ENCODE results near the gene KRTCAP3. TPM values are rescaled to one million over a fixed set of nuclear protein-coding genes. Genes with fewer than 3 reads are reported as not detected.

KRTCAP3 gene
- total RNA-seq, 2 donors from 2014 or later = 7.9 to 8.3 TPM

GRCh38 chr2:27428213-27428977, 13.8 kb upstream of the KRTCAP3 start, which contains the start of gene NRBP1:
NRBP1 (plus strand) TSS chr2:27428631; CDS start chr2:27433274, 4,643 bp downstream.
- ATAC-seq (peak; percentile 88 to 91), DNase-seq (ENCODE audit: low spot score in 2 of 2) (peak; percentile 94)
- peak within 1 kb of the TSS; percentile 94 to 99 for H3K27ac Mint-ChIP-seq
- no peaks in the 10 kb centered on the region for H3K9me3 Mint-ChIP-seq
- H3K36me3 Mint-ChIP-seq = peaks cover 22 to 23% of the 10 kb centered on the region in 2 donors

- Mint-ChIP-seq H3K27ac (peak overlapping the region; percentile 94 to 99), H3K36me3 (peaks cover 27% of the 10 kb centered on the region in 2 donors), H3K9me3 (no peaks in the 10 kb centered on the region)
- DNase-seq (ENCODE audit: low spot score in 2 of 2) (peak; percentile 74 to 86), ATAC-seq (peak; percentile 79 to 81)
Measured at GRCh38 chr2:27428978-27429541, 13.1 kb upstream of the KRTCAP3 start.

GRCh38 chr2:27431395-27431794, 10.8 kb upstream of the KRTCAP3 start:
- H3K36me3 Mint-ChIP-seq = peaks cover 27 to 34% of the 10 kb centered on the region in 2 donors
- H3K9me3 Mint-ChIP-seq = no peaks in the 10 kb centered on the region
- ATAC-seq = no peak
- DNase-seq (ENCODE audit: low spot score in 2 of 2) = peak in 1 of 2 donors; percentile 23
- H3K27ac Mint-ChIP-seq = peak overlapping the region; percentile 90 to 99

- peak overlapping the region; percentile 12 to 83 for H3K27ac Mint-ChIP-seq
- ATAC-seq (no peak), DNase-seq (ENCODE audit: low spot score in 2 of 2) (no peak)
- no peaks in the 10 kb centered on the region for H3K9me3 Mint-ChIP-seq
- peaks cover 26 to 41% of the 10 kb centered on the region in 2 donors for H3K36me3 Mint-ChIP-seq
Measured at GRCh38 chr2:27435628-27436027, 6.6 kb upstream of the KRTCAP3 start.

GRCh38 chr2:27441226-27441926, 805 bp upstream of the KRTCAP3 start:
- Mint-ChIP-seq H3K27ac (peak overlapping the region; percentile 26 to 29), H3K9me3 (no peaks in the 10 kb centered on the region), H3K36me3 (peaks cover 19 to 23% of the 10 kb centered on the region in 2 donors)
- peak in 1 of 2 donors; percentile 23 for ATAC-seq
- no peak for DNase-seq (ENCODE audit: low spot score in 2 of 2)

GRCh38 chr2:27442920-27443282, 720 bp downstream of the KRTCAP3 start:
- Mint-ChIP-seq H3K9me3 (no peaks in the 10 kb centered on the region), H3K36me3 (peaks cover 19 to 21% of the 10 kb centered on the region in 2 donors), H3K27ac (peak overlapping the region; percentile 31 to 73)
- peak; percentile 6 to 21 for ATAC-seq
- DNase-seq (ENCODE audit: low spot score in 2 of 2) = no peak

GRCh38 chr2:27445155-27445554, 3.0 kb downstream of the KRTCAP3 start:
- H3K9me3 Mint-ChIP-seq = no peaks in the 10 kb centered on the region
- ATAC-seq (no peak), DNase-seq (ENCODE audit: low spot score in 2 of 2) (no peak)
- H3K27ac Mint-ChIP-seq = peak overlapping the region in 1 of 2 donors; percentile 58
- H3K36me3 Mint-ChIP-seq = peaks cover 8 to 12% of the 10 kb centered on the region in 2 donors

- Mint-ChIP-seq H3K36me3 (peaks cover 4 to 9% of the 10 kb centered on the region in 2 donors), H3K9me3 (no peaks in the 10 kb centered on the region), H3K27ac (peak overlapping the region in 1 of 2 donors; percentile 18)
- no peak for ATAC-seq
- DNase-seq (ENCODE audit: low spot score in 2 of 2) = no peak
Measured at GRCh38 chr2:27445615-27446014, 3.4 kb downstream of the KRTCAP3 start.

- Mint-ChIP-seq H3K9me3 (no peaks in the 10 kb centered on the region), H3K27ac (no peak overlapping the region), H3K36me3 (peaks cover 0 to 6% of the 10 kb centered on the region in 2 donors)
- peak; percentile 33 to 38 for ATAC-seq
- no peak for DNase-seq (ENCODE audit: low spot score in 2 of 2)
Measured at GRCh38 chr2:27446057-27446456, 3.9 kb downstream of the KRTCAP3 start.

- no peak for DNase-seq (ENCODE audit: low spot score in 2 of 2)
- Mint-ChIP-seq H3K9me3 (no peaks in the 10 kb centered on the region), H3K27ac (peak overlapping the region in 1 of 2 donors; percentile 77), H3K36me3 (no peaks in the 10 kb centered on the region)
- ATAC-seq = no peak
Measured at GRCh38 chr2:27448381-27448780, 6.2 kb downstream of the KRTCAP3 start.

- no peaks in the 10 kb centered on the region for H3K36me3 Mint-ChIP-seq
- no peaks in the 10 kb centered on the region for H3K9me3 Mint-ChIP-seq
- no peak for DNase-seq (ENCODE audit: low spot score in 2 of 2)
- ATAC-seq = peak; percentile 66 to 82
- no peak overlapping the region for H3K27ac Mint-ChIP-seq
Measured at GRCh38 chr2:27451095-27451494, 8.9 kb downstream of the KRTCAP3 start.

GRCh38 chr2:27453968-27454367, 11.8 kb downstream of the KRTCAP3 start:
- DNase-seq (ENCODE audit: low spot score in 2 of 2) (no peak), ATAC-seq (no peak)
- Mint-ChIP-seq H3K36me3 (no peaks in the 10 kb centered on the region), H3K27ac (no peak overlapping the region), H3K9me3 (no peaks in the 10 kb centered on the region)

- ATAC-seq (no peak), DNase-seq (ENCODE audit: low spot score in 2 of 2) (no peak)
- Mint-ChIP-seq H3K36me3 (no peaks in the 10 kb centered on the region), H3K9me3 (no peaks in the 10 kb centered on the region), H3K27ac (no peak overlapping the region)
Measured at GRCh38 chr2:27461118-27461517, 18.9 kb downstream of the KRTCAP3 start.

- Mint-ChIP-seq H3K27ac (no peak overlapping the region), H3K9me3 (no peaks in the 10 kb centered on the region), H3K36me3 (no peaks in the 10 kb centered on the region)
- DNase-seq (ENCODE audit: low spot score in 2 of 2) = no peak
- ATAC-seq = no peak
Measured at GRCh38 chr2:27464443-27464842, 22.3 kb downstream of the KRTCAP3 start.

- DNase-seq (ENCODE audit: low spot score in 2 of 2) = no peak
- ATAC-seq = no peak
- peaks cover 5 to 6% of the 10 kb centered on the region in 2 donors for H3K36me3 Mint-ChIP-seq
- no peaks in the 10 kb centered on the region for H3K9me3 Mint-ChIP-seq
- no peak overlapping the region for H3K27ac Mint-ChIP-seq
Measured at GRCh38 chr2:27471961-27472360, 29.8 kb downstream of the KRTCAP3 start.

- H3K36me3 Mint-ChIP-seq = no peaks in the 10 kb centered on the region
- H3K9me3 Mint-ChIP-seq = no peaks in the 10 kb centered on the region
- DNase-seq (ENCODE audit: low spot score in 2 of 2) = no peak
Measured at GRCh38 chr2:27485496-27485895, 43.3 kb downstream of the KRTCAP3 start.

GRCh38 chr2:27489118-27489497, 46.9 kb downstream of the KRTCAP3 start:
- Mint-ChIP-seq H3K36me3 (no peaks in the 10 kb centered on the region), H3K27ac (peak overlapping the region; percentile 83 to 84), H3K9me3 (no peaks in the 10 kb centered on the region)
- DNase-seq (ENCODE audit: low spot score in 2 of 2) = no peak
- no peak for ATAC-seq

More at GRCh38 chr2:27485496-27485895, 43.3 kb downstream of the KRTCAP3 start:
- no peak for ATAC-seq
- H3K27ac Mint-ChIP-seq = no peak overlapping the region
